ENCODE data around the gene CAMK2D. TPM values are rescaled to one million over a fixed set of nuclear protein-coding genes. Genes with fewer than 3 reads are reported as not detected.

Gene CAMK2D
- total RNA-seq, 1 experiment from 2014 or later, result 9.0 TPM

GRCh38 chr4:113695328-113696169, 66.0 kb downstream of the CAMK2D start:
- H3T11ph ChIP-seq (ENCODE audit: low read length), result no peak overlapping the region
- H3K23ac ChIP-seq (ENCODE audit: insufficient read length, low read depth, low read length), result no peak overlapping the region
- H3K23me2 ChIP-seq (ENCODE audit: insufficient read length, low read depth, low read length, poor library complexity, severe bottlenecking), result no peaks in the 10 kb centered on the region
- no peak overlapping the region for H2AFZ ChIP-seq (ENCODE audit: low read length)
- Mint-ChIP-seq H3K27me3 (ENCODE audit: low read depth) (no peaks in the 10 kb centered on the region), H3K4me3 (no peak overlapping the region), H3K27ac (no peak overlapping the region), H3K36me3 (ENCODE audit: insufficient read depth in 1 of 3, low read depth in 3 of 3) (no peaks in the 10 kb centered on the region; a peak in 1 of 7 replicates), H3K9me3 (no peaks in the 10 kb centered on the region), H3K4me1 (no peaks in the 10 kb centered on the region)
- no peak overlapping the region for H3K27ac ChIP-seq (ENCODE audit: insufficient read length, low read depth, low read length)
- H3K9me3 ChIP-seq (ENCODE audit: control insufficient read depth, low read depth, low read length), result no peaks in the 10 kb centered on the region
- no peak overlapping the region for H3K4ac ChIP-seq (ENCODE audit: low read depth, low read length)
- no peak overlapping the region for H4K8ac ChIP-seq (replicated peaks; ENCODE audit: insufficient read length, low read depth, low read length)
- no peak overlapping the region for H3K56ac ChIP-seq (ENCODE audit: insufficient read length, low read depth, low read length)
- no peaks in the 10 kb centered on the region for H3K79me1 ChIP-seq (ENCODE audit: insufficient read depth, low read depth, low read length, poor library complexity, severe bottlenecking)
- H2BK12ac ChIP-seq (ENCODE audit: insufficient read length, low read depth, low read length), result no peak overlapping the region
- no peak overlapping the region for H4K91ac ChIP-seq (ENCODE audit: insufficient read length, low read depth, low read length)
- H3K4me2 ChIP-seq (ENCODE audit: insufficient read depth, insufficient read length, low read length), result no peak overlapping the region
- no peaks in the 10 kb centered on the region for H3K79me2 ChIP-seq (ENCODE audit: insufficient read depth, low read length)
- no peak overlapping the region for H2BK5ac ChIP-seq (ENCODE audit: insufficient read length, low read length)
- H3K4me1 ChIP-seq (ENCODE audit: insufficient read depth, low read length), result no peaks in the 10 kb centered on the region; the same call in 1 of the 2 replicates
- DNase-seq, result no peak
- H3K9ac ChIP-seq (ENCODE audit: extremely low read depth, insufficient read length, low read length), result no peak overlapping the region
- H4K20me1 ChIP-seq (ENCODE audit: control insufficient read depth, insufficient read depth, insufficient read length), result no peaks in the 10 kb centered on the region
- no CpG with 5 or more reads among the region's 3 CpGs for WGBS (ENCODE audit: extremely low coverage, insufficient read length, low lambda C conversion rate)
- TF ChIP-seq CTCF (conservative IDR thresholded peaks at IDR 0.05), result no peak
- H2BK20ac ChIP-seq (ENCODE audit: low read depth, low read length, poor library complexity, severe bottlenecking), result no peak overlapping the region
- H2AK5ac ChIP-seq (ENCODE audit: insufficient read length, low read length), result no peak overlapping the region
- H3K18ac ChIP-seq (ENCODE audit: insufficient read length, low read depth, low read length), result no peak overlapping the region
- no peaks in the 10 kb centered on the region for H3K27me3 ChIP-seq (ENCODE audit: insufficient read depth, low read length)
- H2BK15ac ChIP-seq (ENCODE audit: low read depth, low read length), result no peak overlapping the region
- H4K5ac ChIP-seq (ENCODE audit: insufficient read length, low read depth, low read length), result no peak overlapping the region
- H3K14ac ChIP-seq (ENCODE audit: insufficient read depth, low read length), result no peak overlapping the region
- no peak overlapping the region for H2BK120ac ChIP-seq (ENCODE audit: low read depth, low read length, poor library complexity, severe bottlenecking)
